Epithelial cell of esophagus (primary cell): ENCODE measurements around the gene VPS72.

Source experiments
- DNase-seq: peaks from one replicate; pipeline ENCODE4 v3.0.0; 2010; ENCODE audit warnings: low read depth
- H3K4me3 ChIP-seq: 2 replicates; pipeline ENCODE4 v1.5.1; 2011; ENCODE audit warnings: mild to moderate bottlenecking, low read length, control low read depth
- TF ChIP-seq, protein P1 (sequence below): IDR thresholded peaks from 2 replicates; pipeline ENCODE4 v1.5.1; 2011; ENCODE audit warnings: low read depth, mild to moderate bottlenecking, low read length, control low read depth, inconsistent platforms; ENCODE audit not compliant: insufficient read depth; ENCODE audit errors: missing control alignments

VPS72 gene

DNA sequence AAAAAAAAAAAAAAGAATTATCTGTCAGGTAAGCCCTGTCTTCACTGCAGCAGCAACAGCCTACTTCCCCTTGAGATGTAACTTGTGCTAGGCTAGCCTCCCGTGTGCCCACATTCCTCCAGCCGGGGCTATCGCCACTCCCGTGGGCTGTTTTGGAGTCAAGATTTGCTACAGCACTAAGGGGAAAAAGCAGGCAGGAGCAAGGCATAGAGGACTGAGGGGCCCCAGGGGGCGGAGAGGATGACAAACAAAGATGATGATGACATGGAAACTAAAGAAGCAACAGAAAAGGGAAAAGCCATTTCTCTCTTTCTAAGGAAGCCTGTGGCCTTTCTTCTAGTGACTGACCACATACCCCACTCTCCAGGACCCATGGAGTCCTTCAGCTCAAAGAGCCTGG, 31.7 kb downstream of the VPS72 start:
- no peak for DNase-seq
- no peak overlapping the region for H3K4me3 ChIP-seq
- TF ChIP-seq, protein P1, sequence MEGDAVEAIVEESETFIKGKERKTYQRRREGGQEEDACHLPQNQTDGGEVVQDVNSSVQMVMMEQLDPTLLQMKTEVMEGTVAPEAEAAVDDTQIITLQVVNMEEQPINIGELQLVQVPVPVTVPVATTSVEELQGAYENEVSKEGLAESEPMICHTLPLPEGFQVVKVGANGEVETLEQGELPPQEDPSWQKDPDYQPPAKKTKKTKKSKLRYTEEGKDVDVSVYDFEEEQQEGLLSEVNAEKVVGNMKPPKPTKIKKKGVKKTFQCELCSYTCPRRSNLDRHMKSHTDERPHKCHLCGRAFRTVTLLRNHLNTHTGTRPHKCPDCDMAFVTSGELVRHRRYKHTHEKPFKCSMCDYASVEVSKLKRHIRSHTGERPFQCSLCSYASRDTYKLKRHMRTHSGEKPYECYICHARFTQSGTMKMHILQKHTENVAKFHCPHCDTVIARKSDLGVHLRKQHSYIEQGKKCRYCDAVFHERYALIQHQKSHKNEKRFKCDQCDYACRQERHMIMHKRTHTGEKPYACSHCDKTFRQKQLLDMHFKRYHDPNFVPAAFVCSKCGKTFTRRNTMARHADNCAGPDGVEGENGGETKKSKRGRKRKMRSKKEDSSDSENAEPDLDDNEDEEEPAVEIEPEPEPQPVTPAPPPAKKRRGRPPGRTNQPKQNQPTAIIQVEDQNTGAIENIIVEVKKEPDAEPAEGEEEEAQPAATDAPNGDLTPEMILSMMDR, result no peak

DNA sequence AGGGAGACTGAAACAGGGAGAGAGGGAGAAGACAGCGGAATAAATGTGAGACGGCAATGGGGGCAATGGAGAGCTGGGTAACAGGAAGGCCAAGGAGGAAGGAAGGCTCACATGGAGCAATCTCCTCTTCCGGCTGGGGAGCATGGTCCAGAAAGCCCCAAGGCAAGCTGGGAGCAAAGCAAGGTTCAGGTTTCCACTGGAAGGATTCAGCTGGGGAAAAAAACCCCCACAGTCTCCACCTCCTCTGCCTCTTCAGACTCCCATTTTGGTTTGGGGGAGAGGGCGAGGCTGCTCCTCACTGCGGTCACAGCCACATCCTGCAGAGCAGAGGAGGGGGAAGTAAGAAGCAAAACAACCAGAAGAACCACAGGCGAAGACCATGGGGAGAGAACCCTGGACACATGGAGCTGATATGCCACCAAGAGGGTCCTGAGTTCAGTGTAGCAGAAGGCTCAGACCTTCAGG, 32.9 kb downstream of the VPS72 start:
- DNase-seq, result no peak
- no peak overlapping the region for H3K4me3 ChIP-seq
- TF ChIP-seq, protein P1, result no peak

DNA sequence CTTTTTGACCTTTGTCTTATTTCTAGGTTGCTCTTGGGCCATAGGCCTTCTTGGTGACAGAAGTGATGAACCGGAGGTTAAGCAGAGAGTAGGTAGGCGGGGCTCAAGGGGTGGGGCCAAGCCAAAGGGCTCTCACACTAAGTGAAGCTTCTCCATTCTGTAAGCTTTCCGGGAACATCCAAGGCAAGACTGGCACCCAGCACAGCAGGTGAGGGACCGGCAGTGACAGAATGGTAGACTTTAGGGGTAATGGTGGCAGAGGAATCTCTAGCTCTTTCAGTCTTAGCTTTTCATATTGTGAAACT, 33.5 kb downstream of the VPS72 start, which contains the start of gene TNFAIP8L2:
Gene TNFAIP8L2, plus strand, starts transcription at position 135 of the 305 bp plus-strand sequence. CDS start 2,049 bp downstream, outside the sequence.
- DNase-seq, result peak; percentile 24
- H3K4me3 ChIP-seq, result no peak within 1 kb of the TSS
- TF ChIP-seq, protein P1, result no peak

DNA sequence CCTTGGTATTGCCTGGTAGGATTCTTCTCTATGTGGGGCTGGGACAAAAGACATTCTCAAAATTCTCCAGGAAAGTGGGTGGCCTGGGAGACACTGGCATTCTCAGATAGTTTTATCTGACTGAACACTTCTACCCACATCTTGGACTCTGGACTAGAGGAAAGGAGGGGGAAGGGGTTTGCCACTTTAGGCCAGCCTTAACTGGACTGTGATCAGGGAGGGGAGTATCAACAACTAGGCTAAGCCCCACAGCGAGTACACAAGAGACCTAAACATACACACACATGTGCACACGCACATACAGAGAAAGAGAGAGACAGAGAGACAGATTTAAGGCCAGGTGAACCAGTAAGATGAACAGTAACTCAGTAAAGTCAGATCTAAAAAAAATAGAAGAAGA, 42.3 kb downstream of the VPS72 start:
- H3K4me3 ChIP-seq, result no peak overlapping the region
- TF ChIP-seq, protein P1, result no peak
- DNase-seq, result no peak

DNA sequence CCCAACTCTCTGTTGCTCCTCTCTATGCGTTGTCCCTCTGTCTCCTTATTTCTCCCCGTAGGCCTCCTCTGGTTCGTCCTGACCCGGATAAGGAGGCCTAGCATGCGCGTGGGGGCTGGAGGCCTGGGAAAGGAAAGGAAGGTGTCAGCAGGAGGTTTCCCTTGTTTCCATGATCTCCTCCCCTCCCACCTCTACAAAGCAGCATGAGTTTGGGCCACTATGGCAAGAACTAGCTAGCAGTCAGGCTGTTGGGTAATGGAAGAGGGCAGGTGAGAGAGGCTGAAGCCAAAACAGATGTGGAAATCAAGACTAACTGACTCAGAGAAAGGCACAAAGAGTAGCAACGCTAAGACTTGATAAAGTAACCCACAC, 42.9 kb downstream of the VPS72 start:
- TF ChIP-seq, protein P1, result no peak
- peak overlapping the region; percentile 63 for H3K4me3 ChIP-seq
- DNase-seq, result peak; percentile 69

DNA sequence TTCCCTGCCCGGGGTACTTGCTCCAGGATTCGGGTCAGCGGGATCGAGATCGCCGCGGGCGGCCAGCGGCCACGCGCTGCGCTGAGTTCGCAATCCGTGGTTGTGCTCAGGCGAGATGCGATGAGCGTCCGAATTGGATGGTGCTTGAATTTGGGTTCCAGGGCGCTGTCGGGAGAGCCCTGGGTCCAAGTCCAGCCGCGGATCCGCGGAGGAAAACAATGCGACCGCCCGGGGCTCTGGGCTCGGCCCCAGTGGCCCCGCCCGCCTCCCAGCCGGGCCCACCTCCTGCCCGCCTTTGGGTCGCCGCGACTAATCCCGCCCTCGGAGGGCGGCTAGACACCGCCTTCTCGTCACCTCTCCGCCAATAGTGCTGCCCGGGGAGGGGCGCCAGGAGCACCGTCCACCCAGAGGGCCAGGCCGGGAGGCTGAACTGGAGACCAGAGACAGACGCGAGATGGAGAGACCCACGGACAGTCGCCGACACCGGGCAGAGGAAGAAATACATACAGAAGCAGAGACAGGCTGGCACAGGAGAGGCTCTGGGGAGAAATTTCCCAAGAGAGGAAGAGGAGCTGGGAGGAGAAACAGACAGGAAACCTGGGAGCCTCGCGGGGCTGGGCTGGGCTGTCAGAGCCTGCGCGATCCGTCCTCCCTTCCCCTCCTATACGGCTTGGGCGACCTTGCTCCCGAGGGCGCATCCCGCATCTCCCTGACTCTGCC, 43.4 kb downstream of the VPS72 start, which contains the start of gene SEMA6C:
Gene SEMA6C, minus strand, starts transcription at position 220 of the 720 bp plus-strand sequence. CDS start 4,010 bp downstream, outside the sequence.
- TF ChIP-seq, protein P1, result no peak
- peak; percentile 92 for DNase-seq
- peak within 1 kb of the TSS; percentile 63 for H3K4me3 ChIP-seq

DNA sequence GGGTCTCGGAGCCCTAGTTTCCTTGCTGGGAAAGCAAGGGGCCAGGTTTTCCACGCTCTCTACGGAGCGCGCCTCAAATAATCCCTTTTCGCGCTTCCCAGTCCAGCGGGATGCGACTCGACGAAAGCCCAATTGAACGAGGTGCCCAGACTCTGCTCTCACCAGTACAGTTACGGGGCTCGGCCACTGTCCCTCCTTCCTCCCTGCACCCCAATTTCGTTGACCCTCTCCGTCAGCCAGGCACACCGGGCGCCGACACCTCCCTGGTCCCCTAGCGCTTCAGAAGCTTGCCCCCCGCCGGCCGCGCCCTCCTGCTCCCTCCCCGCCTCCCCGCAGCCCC, 44.0 kb downstream of the VPS72 start:
- DNase-seq, result no peak
- TF ChIP-seq, protein P1, result no peak
- H3K4me3 ChIP-seq, result peak overlapping the region; percentile 63
